HK-2 (cell line): ENCODE data around the gene SH3YL1.

Source experiments
- DNase-seq: peaks from one replicate; pipeline ENCODE4 v3.0.0-alpha.2; 2018; ENCODE audit not compliant: unreplicated experiment

Gene SH3YL1

GRCh38 chr2:258933-259332, 4.9 kb downstream of the SH3YL1 start:
- no peak for DNase-seq

DNA sequence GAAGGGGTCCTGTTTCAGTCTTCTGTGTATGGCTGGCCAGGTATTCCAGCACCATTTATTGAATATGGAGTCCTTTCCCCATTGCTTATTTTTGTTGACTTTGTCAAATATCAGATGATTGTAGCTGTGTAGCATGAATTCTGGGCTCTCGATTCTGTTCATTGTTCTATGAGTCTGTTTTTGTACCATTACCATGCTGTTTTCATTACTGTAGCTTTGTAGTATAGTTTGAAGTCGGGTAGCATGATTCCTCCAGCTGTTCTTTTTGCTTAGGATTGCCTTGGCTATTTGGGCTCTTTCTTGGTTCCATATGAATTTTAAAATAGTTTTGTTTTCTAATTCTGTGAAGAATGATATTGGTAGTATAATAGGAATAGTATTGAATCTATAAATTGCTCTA, 6.0 kb downstream of the SH3YL1 start:
- no peak for DNase-seq

DNA sequence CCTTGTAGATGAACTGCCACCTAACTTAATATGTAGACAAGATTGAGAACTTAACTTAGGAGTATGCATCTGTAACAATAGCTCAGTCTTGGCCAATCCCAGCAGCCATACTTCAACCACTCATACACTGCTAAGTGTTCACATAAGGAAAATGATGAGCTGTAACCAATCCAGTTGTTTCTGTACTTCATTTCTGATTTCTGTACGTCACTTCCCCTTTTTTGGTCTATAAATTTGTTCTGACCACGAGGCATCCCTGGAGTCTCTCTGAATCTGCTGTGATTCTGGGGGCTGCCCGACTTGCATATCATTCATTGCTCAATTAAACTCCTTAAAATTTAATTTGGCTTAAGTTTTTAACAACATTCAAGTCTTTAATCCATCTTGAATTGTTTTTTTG, 6.4 kb downstream of the SH3YL1 start:
- DNase-seq, result no peak

DNA sequence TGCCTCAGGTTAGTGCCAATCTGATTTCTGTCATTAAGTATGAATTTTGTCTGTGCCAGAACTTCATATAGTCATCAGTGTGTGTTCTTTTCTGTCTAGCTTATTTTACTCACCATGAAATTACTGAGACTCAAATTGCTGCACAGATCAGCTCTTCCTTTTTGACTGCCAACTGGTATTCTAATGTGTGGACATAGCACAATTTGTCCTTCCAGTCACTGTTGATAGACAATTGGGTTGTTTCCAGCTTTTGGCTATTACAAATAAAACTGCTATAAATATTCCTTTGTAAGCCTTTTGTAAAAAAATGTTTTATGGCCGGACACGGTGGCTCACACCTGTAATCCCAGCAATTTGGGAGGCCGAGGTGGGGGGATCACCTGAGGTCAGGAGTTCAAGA, 7.7 kb downstream of the SH3YL1 start:
- DNase-seq, result no peak

DNA sequence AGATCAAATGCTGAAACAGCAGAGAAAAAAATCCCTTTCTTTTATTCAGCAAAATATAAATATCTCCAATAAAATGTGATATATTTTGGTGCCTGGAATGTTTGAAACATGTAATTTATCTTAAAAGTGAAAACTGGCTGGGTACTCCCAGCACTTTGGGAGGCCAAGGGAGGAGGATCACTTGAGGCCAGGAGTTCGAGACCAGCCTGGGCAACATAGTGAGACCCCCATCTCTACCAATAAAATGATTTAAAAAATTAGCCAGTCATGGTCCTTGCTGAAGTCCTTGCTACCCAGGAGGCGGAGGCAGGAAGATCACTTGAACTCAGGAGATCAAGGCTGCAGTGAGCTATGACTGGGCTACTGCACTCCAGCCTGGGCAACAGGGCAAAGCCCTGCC, 8.6 kb downstream of the SH3YL1 start:
- DNase-seq, result no peak

DNA sequence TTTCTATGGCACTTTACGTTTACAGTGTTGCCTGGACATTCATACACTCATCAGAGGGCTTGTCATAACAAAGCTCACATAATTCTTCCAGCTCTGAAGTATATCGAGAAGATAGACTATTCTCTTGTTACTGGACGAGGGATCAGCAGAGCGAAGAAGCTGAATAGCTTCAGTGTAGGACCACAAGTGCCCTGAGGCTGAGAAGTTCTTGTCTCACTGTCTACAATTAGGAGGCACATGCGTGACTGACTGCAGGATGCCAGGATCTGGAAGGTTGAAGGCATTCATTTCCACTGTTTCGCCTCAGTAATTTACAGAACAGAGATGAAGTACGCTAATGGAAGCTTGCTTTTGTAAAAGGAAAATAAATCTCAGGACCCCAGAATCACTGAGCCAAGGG, 9.6 kb downstream of the SH3YL1 start:
- no peak for DNase-seq

DNA sequence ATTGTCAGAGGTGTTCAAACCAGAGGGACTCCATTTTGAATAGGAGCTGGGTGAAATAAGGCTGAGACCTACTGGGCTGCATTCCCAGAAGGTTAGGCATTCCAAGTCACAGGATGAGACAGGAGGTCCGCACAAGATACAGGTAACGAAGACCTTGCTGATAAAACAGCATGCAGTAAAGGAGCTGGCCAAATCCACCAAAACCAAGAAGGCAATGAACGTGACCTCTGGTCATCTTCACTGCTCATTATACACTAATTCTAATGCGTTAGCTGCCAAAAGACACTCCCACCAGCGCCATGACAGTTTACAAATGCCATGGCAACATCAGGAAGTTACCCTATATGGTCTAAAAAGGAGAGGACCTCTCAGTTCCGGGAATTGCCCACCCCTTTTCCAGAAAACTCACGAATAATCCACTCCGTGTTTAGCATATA, 10.6 kb downstream of the SH3YL1 start:
- DNase-seq, result no peak

- no peak for DNase-seq
Measured at GRCh38 chr2:252001-252602, 11.7 kb downstream of the SH3YL1 start.

DNA sequence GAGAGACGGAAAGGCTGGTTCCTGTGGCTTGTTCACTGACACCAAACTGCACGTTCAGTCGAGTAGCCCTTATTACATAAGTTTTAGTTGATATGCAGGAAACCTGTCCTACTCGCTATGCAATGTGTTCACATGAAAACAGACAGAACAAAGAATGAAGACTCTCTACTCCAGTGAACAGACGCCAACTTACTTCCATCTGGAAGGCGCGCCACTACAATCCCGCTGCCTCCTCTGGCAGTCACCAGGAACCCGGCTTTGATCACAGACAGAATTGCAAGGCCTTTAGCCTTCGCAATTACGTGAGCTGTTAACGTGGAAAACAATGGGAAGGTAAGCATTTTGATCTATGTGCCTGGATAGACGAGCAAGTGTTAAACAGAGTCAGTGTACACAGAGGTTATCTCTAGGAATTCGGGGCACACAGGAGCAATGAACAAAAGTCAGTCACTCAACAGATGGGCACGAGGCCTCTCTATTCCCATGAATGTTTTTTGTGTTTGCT, 14.2 kb downstream of the SH3YL1 start:
- no peak for DNase-seq

- DNase-seq, result no peak
Measured at GRCh38 chr2:248724-249123, 15.1 kb downstream of the SH3YL1 start.

DNA sequence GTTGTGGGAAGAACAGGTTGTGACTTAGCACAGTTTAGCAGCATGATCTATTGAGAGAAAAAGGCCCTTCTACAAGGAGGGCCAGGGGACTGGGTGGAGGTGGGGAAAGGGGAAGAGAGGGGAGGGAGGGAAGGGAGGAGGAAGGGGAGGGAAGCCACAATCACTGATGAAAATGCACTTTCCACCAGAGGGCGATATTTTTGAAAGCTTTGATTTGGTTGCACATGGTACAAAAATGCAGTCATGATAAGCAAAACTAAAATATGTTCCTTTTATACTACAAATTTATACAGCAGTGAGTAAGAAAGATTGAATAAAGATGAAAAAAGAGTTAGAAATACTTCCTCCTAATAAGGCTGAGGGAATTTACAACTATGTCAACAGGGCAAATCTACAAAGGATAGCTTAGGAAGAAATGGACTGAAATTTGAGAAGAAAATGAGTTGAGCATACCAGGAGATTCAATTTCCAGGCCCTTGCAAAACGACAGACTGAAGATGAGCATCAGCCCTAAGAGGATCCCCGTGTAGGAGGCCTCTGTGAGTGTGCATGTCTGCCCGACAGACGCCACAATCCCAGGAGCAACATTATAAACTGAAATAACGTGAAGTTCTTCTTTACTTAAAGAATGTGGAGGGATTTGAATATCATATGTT, 17.2 kb downstream of the SH3YL1 start:
- no peak for DNase-seq

DNA sequence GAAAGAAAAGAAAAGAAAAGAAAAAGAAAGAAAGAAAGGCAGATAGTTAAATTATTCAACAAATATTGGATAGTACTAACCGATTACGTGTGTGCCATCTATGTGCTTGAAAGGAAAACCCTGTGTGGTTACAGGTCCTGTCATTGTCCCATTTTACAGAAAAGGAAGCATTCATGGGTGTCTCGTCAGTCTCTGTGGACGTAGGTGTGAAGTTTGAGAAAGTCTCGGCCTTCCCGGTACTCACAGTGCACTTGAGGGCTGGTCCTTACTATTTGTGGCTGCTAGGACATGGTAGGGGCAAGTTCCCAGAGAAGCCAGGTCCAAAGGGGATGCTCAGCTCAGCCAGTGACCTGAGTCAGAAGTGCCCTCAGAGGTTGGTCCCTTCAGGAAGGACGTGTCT, 19.3 kb downstream of the SH3YL1 start:
- no peak for DNase-seq

GRCh38 chr2:238869-239268, 25.0 kb downstream of the SH3YL1 start:
- no peak for DNase-seq

- DNase-seq, result no peak
Measured at GRCh38 chr2:238431-238830, 25.4 kb downstream of the SH3YL1 start.

GRCh38 chr2:237878-238277, 26.0 kb downstream of the SH3YL1 start:
- DNase-seq, result no peak

DNA sequence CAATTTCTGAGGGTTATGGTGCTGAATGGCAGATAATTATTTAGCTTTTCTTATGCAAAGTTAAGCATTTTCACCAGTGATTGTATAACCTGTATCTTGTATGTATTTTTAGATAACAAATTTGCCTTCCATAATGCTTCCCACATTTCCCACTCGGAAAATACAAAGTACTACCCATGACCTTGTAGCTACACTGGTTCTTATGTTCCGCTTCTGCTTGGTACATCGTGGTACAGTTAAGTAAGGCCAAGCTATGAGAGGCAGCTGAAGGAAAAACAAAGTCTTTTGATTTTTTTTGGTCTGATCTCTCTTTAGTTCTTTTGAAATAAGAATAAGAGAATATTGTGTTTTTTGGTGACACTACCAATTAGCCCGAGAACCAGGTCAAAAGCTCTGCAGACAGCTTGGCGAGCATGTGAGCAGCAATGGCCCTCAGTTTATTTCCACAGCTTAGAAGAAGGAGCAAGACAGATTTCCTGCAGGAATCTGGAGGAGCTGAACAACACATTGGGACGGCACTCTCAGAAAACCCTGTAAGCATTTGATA, 26.8 kb downstream of the SH3YL1 start:
- no peak for DNase-seq

- DNase-seq, result no peak
Measured at GRCh38 chr2:234421-234820, 29.4 kb downstream of the SH3YL1 start.

- DNase-seq, result no peak
Measured at GRCh38 chr2:233030-233429, 30.8 kb downstream of the SH3YL1 start.

GRCh38 chr2:231521-232185, 32.2 kb downstream of the SH3YL1 start:
- no peak for DNase-seq

DNA sequence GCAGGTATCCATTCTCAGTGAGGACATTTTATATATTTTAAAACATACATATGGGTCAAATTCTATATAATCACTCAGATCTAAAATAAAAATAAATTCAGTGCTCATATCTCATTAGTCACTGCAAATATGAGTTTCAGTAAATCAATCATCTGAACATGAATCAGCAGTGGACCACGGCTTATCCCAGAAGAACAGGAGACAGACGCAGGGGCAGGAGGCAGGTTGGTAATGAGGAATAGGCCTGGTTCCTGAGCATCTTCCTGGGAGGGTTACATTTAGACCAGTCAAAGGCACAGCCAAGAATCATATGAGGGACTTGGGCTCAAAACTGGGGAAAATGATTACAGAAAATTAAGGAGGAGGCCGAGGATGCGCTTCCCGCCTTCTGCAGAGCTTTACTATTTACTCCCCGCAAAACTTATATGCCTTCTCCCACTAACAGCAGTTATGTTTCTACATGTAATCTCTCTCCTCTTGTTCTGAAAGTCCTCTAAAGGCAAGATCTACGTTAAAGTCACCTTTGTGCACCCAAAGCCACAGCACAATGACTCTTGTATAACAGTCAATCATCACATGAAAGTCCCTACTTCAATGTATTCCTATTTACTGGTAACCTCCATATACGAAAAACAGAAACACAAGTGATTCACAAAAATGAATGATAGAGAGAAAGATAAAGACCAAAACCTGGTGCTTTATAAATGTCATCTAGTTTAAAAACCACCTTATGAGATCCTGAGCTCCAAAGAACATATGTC, 35.1 kb downstream of the SH3YL1 start:
- DNase-seq, result no peak

DNA sequence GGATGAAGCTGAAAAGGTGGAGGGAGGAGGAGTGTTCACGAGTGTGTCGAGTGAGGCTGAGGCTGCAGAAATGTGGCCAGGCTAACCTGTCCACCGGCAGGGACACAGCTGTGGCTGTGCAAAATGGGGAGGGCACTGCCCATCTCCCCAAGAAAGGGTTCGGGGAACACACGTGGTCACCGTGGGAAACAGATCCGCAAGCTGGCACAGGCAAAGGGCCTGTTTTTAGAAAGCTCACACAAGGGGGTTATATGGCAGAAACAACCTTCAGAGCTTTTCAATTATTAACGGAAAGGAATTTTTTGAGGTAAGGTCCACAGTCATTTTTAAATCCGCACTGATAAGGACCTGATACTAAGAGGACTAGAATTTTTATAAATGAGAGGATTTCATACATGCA, 35.7 kb downstream of the SH3YL1 start:
- no peak for DNase-seq
